OCI-LY3 (cell line): Measurements from ENCODE around the gene LYSMD1.

Experiments used
- H2AFZ ChIP-seq: fragments of 200-600, 300-600 bp; shearing (Covaris generic); 2 replicates; pipeline ENCODE4 v1.6.0; 2014; ENCODE audit warnings: antibody characterized with exemption, low read depth, low read length
- H3K27ac ChIP-seq: fragments of 200-600, 300-600 bp; sonication (generic); 2 replicates; pipeline ENCODE4 v1.5.1; 2014; ENCODE audit warnings: mild to moderate bottlenecking, low read length, moderate library complexity, mixed read lengths
- H3K27me3 ChIP-seq: fragments of 200-600, 300-600 bp; sonication (generic); 2 replicates; pipeline ENCODE4 v1.6.1; 2014; ENCODE audit warnings: low read depth, low read length, mixed read lengths
- H3K36me3 ChIP-seq: fragments of 200-600, 300-600 bp; sonication (generic); replicated peaks from 2 replicates; pipeline ENCODE3; 2014; ENCODE audit warnings: low read depth, low read length, mixed read lengths
- H3K4me1 ChIP-seq: fragments of 300-600, 200-600 bp; sonication (generic); 2 replicates; pipeline ENCODE4 v1.6.1; 2014; ENCODE audit warnings: low read length, mixed read lengths
- H3K4me2 ChIP-seq: fragments of 200-600, 300-600 bp; sonication (generic); 2 replicates; pipeline ENCODE4 v1.6.1; 2014; ENCODE audit warnings: low read length, mixed read lengths
- H3K4me3 ChIP-seq: fragments of 300-600, 200-600 bp; sonication (generic); 2 replicates; pipeline ENCODE4 v1.5.1; 2014; ENCODE audit warnings: antibody characterized with exemption, mild to moderate bottlenecking, low read length, moderate library complexity
- H3K79me2 ChIP-seq: fragments of 300-600, 200-600 bp; shearing (Covaris generic); 2 replicates; pipeline ENCODE4 v1.6.1; 2014; ENCODE audit warnings: mild to moderate bottlenecking, low read length, mixed read lengths
- H3K9ac ChIP-seq: fragments of 300-600, 200-600 bp; shearing (Covaris generic); 2 replicates; pipeline ENCODE4 v1.6.0; 2014; ENCODE audit warnings: mild to moderate bottlenecking, low read length, moderate library complexity
- H3K9me3 ChIP-seq: fragments of 200-600, 300-600 bp; shearing (Covaris generic); 2 replicates; pipeline ENCODE4 v1.6.1; 2014; ENCODE audit warnings: low read length, mixed read lengths; ENCODE audit not compliant: insufficient read depth
- H4K20me1 ChIP-seq: fragments of 200-600, 300-600 bp; sonication (generic); 2 replicates; pipeline ENCODE4 v1.6.1; 2016; ENCODE audit warnings: low read length, mixed read lengths; ENCODE audit not compliant: insufficient read depth
- EZH2phosphoT487 ChIP-seq: fragments of 200-600 bp; shearing (Covaris generic); IDR thresholded peaks from 2 replicates; pipeline ENCODE4 v1.6.1; 2018; ENCODE audit warnings: antibody characterized with exemption, mixed run types, low read depth
- TF ChIP-seq, protein P1 (sequence below): fragments of 200-600, 300-600 bp; sonication (generic); IDR thresholded peaks from 2 replicates; pipeline ENCODE4 v1.5.1; 2014; ENCODE audit warnings: antibody characterized with exemption, low read length, low read depth

The LYSMD1 gene, protein sequence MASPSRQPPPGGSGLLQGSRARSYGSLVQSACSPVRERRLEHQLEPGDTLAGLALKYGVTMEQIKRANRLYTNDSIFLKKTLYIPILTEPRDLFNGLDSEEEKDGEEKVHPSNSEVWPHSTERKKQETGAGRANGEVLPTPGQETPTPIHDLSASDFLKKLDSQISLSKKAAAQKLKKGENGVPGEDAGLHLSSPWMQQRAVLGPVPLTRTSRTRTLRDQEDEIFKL

DNA sequence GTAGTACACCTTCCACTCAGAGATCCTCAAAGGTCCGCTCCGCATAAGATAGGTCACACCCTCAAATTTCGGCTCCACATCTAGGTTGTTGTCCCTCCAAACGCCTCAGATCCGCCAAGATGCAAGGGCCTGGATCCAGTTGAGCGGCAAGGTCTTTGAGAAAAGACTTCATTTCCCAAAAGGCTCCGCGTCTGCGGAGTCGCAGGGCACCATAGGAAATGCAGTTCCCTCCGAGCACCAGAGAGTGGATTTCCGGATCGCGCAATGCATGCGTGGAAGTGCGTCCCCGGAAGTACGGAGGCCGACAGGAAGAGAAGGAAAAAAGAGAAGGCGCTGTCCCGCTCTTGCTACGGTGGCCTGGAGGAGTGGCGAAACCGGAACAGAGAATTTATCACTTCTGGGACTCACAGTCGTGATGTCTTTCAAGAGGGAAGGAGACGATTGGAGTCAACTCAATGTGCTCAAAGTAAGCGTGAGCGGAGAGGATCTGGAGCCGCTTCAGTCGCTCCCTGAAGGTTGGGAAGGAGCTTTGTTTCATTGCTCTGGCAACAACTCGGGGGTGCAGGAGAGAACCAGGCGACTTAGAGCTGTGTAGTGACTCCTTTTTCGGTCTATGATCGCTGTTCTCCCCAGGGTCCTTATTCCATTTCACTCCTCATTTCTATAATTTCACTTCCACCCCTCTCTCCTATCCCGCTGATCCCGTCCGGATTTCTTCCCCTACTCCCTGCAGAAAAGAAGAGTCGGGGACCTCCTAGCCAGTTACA is at the start of gene LYSMD1, which contains the start of gene SCNM1:
Gene LYSMD1 (minus strand): TSS at position 165 of the 767 bp plus-strand sequence. CDS start 644 bp downstream, outside the sequence.
Gene SCNM1 (plus strand): TSS at position 407 of the 767 bp plus-strand sequence. CDS start 9 bp downstream, at position 416.
- H2AFZ ChIP-seq: peak within 1 kb of the TSS; percentile 97
- H3K27me3 ChIP-seq: no peaks in the 10 kb centered on the region
- H3K4me3 ChIP-seq: peak within 1 kb of the TSS; percentile 95
- peaks cover 26% of the 10 kb centered on the region for H3K79me2 ChIP-seq
- H3K36me3 ChIP-seq: peaks cover 18% of the 10 kb centered on the region
- peak within 1 kb of the TSS; percentile 71 for H3K27ac ChIP-seq
- H3K4me1 ChIP-seq: peaks cover 17% of the 10 kb centered on the region
- peak within 1 kb of the TSS; percentile 96 for H3K4me2 ChIP-seq
- no peaks in the 10 kb centered on the region for H4K20me1 ChIP-seq
- peak within 1 kb of the TSS; percentile 96 for H3K9ac ChIP-seq
- TF ChIP-seq, protein P1, sequence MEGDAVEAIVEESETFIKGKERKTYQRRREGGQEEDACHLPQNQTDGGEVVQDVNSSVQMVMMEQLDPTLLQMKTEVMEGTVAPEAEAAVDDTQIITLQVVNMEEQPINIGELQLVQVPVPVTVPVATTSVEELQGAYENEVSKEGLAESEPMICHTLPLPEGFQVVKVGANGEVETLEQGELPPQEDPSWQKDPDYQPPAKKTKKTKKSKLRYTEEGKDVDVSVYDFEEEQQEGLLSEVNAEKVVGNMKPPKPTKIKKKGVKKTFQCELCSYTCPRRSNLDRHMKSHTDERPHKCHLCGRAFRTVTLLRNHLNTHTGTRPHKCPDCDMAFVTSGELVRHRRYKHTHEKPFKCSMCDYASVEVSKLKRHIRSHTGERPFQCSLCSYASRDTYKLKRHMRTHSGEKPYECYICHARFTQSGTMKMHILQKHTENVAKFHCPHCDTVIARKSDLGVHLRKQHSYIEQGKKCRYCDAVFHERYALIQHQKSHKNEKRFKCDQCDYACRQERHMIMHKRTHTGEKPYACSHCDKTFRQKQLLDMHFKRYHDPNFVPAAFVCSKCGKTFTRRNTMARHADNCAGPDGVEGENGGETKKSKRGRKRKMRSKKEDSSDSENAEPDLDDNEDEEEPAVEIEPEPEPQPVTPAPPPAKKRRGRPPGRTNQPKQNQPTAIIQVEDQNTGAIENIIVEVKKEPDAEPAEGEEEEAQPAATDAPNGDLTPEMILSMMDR: no peak
- no peak for TF ChIP-seq EZH2phosphoT487
- H3K9me3 ChIP-seq: no peaks in the 10 kb centered on the region

DNA sequence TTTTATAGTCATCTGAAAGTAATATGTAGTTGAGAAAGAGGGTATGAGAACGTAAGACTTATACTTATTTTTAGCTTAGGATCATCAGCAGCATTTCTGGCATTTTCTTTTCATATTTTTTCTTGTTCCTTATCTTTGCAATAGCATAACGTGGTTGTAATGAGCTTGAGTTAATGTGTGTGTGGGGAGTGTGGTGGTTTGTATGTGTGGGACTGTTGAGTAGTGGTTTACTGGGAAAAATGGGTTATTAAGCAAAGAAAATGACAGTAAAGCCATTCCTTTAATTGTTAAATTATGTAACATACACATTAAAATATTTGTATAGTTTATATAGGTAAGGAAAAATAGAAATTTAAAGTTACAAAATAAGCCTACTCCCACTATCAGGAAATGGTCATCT is 47.9 kb upstream of the LYSMD1 start:
- Histone ChIP-seq H3K79me2 (peaks cover 100% of the 10 kb centered on the region), H3K4me2 (no peak overlapping the region), H3K27me3 (no peaks in the 10 kb centered on the region), H2AFZ (no peak overlapping the region), H4K20me1 (peaks cover 54% of the 10 kb centered on the region), H3K9me3 (no peaks in the 10 kb centered on the region), H3K9ac (no peak overlapping the region), H3K27ac (no peak overlapping the region), H3K4me3 (no peak overlapping the region), H3K4me1 (peaks cover 16% of the 10 kb centered on the region), H3K36me3 (peaks cover 30% of the 10 kb centered on the region)
- TF ChIP-seq, protein P1: no peak
- no peak for TF ChIP-seq EZH2phosphoT487

DNA sequence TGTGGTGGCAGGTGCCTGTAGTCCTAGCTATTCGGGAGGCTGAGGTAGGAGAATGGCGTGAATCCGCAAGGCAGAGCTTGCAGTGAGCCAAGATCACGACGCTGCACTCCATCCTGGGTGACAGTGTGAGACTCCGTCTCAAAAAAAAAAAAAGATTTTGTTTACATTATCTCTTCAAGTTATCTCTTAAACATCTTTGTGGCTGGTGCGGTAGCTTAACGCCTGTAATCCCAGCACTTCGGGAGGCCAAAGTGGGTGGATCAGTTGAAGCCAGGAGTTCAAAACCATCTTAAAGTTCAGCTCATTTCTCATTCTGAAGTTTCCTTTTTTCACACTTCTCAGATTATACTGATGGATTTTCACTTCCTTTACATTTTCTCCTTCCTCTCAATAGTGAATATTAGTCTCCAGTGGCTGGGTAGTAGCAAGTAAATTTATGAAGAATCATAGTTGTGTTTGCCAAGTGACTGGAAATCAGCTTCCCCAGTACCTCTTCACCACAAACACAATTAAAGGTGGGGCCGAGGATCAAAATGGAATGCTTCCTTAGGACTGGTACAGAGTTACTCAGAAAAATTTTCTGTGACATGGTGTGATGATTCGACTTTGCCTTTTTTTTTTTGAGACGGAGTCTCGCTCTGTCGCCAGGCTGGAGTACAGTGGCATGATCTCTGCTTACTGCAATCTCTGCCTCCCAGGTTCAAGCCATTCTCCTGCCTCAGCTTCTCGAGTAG is 46.4 kb upstream of the LYSMD1 start:
- peak overlapping the region; percentile 8; the same call in 1 of the 2 replicates for H3K27ac ChIP-seq
- H3K36me3 ChIP-seq: peaks cover 36% of the 10 kb centered on the region
- H4K20me1 ChIP-seq: peaks cover 46% of the 10 kb centered on the region
- H3K9ac ChIP-seq: no peak overlapping the region
- H3K27me3 ChIP-seq: no peaks in the 10 kb centered on the region
- H3K4me2 ChIP-seq: no peak overlapping the region
- peaks cover 16% of the 10 kb centered on the region for H3K4me1 ChIP-seq
- peaks cover 100% of the 10 kb centered on the region for H3K79me2 ChIP-seq
- no peak overlapping the region for H2AFZ ChIP-seq
- H3K9me3 ChIP-seq: no peaks in the 10 kb centered on the region
- H3K4me3 ChIP-seq: no peak overlapping the region
- TF ChIP-seq, protein P1: no peak
- TF ChIP-seq EZH2phosphoT487: no peak
